HG03457 (cell line): Measurements from ENCODE around the gene DDIT4.
"Not testable (repeated sequence)": the region's sequence is repeated elsewhere in the genome, so short reads cannot be mapped to it uniquely, and the experiment has no call there.

ENCODE experiments used
- ATAC-seq: cut with Tn5 transposase; IDR thresholded peaks from one replicate; pipeline ENCODE4 v1.9.1; 2021; ENCODE audit warnings: moderate number of reproducible peaks; ENCODE audit not compliant: unreplicated experiment

DDIT4 gene

GRCh38 chr10:72265990-72266865 lies 7.5 kb upstream of the DDIT4 start:
- ATAC-seq: no peak

GRCh38 chr10:72267381-72267780 lies 6.3 kb upstream of the DDIT4 start:
- ATAC-seq: no peak

GRCh38 chr10:72267819-72268399 lies 5.8 kb upstream of the DDIT4 start:
- ATAC-seq: no peak

GRCh38 chr10:72268475-72269200 lies 5.1 kb upstream of the DDIT4 start:
- ATAC-seq: not testable (repeated sequence)

GRCh38 chr10:72270607-72271281 lies 3.0 kb upstream of the DDIT4 start:
- ATAC-seq: no peak

GRCh38 chr10:72272689-72273409 lies 875 bp upstream of the DDIT4 start:
- ATAC-seq: no peak

- no peak for ATAC-seq
Measured at GRCh38 chr10:72274213-72274729, 547 bp downstream of the DDIT4 start.

GRCh38 chr10:72274730-72275350 lies 1.1 kb downstream of the DDIT4 start:
- ATAC-seq: no peak

GRCh38 chr10:72275351-72276012 lies 1.8 kb downstream of the DDIT4 start:
- ATAC-seq: no peak

GRCh38 chr10:72276013-72276387 lies 2.3 kb downstream of the DDIT4 start:
- ATAC-seq: no peak

GRCh38 chr10:72276421-72277339 lies 3.0 kb downstream of the DDIT4 start:
- no peak for ATAC-seq

GRCh38 chr10:72277340-72277995 lies 3.7 kb downstream of the DDIT4 start:
- ATAC-seq: no peak

- no peak for ATAC-seq
Measured at GRCh38 chr10:72277996-72278667, 4.4 kb downstream of the DDIT4 start.

- ATAC-seq: no peak
Measured at GRCh38 chr10:72278668-72279393, 5.1 kb downstream of the DDIT4 start.

- not testable (repeated sequence) for ATAC-seq
Measured at GRCh38 chr10:72279587-72279986, 5.9 kb downstream of the DDIT4 start.

- no peak for ATAC-seq
Measured at GRCh38 chr10:72283131-72283530, 9.4 kb downstream of the DDIT4 start.
